ENCODE measurements around the gene ACOX1.

The ACOX1 gene

DNA sequence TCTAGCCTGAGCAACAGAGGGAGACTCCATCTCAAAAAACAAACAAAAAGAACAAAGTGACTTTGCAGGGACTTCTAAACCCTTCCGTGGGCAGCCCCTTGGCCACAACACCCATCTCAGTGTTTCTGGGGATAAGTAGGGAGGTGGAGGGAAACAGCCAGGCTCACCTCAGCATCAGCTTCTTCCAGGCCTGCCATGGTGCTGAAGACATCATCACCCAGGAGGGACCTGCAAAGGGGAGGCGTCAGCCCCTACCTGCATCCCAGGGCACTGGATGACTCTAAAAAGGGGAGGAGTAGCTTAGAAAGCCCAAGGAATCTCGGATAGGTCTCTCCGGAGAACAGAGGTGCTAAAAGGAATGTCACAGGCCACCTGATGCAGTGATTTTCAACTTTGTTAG, 47.9 kb downstream of the ACOX1 start:
- Histone ChIP-seq H3K9me3 (replicated peaks; ENCODE audit: insufficient read depth, low read length) (no peaks in the 10 kb centered on the region), H3K9me2 (replicated peaks; ENCODE audit: insufficient read depth, low read length) (no peaks in the 10 kb centered on the region), H3F3A (ENCODE audit: insufficient read depth, low read length) (no peaks in the 10 kb centered on the region), H3K79me2 (ENCODE audit: low read length) (no peaks in the 10 kb centered on the region), H3K9ac (ENCODE audit: low read length) (no peak overlapping the region), H4K20me1 (ENCODE audit: insufficient read depth, low read length) (no peaks in the 10 kb centered on the region), H3K27me3 (replicated peaks; ENCODE audit: insufficient read depth, low read length) (no peaks in the 10 kb centered on the region), H3K4me2 (ENCODE audit: low read depth, low read length) (no peak overlapping the region), H3K36me3 (replicated peaks; ENCODE audit: insufficient read depth, low read length) (no peaks in the 10 kb centered on the region), H3K4me3 (ENCODE audit: low read length) (no peak overlapping the region), H3K4me1 (ENCODE audit: low read length) (no peaks in the 10 kb centered on the region), H3K27ac (ENCODE audit: low read length) (no peak overlapping the region), H2AFZ (ENCODE audit: low read length) (no peak overlapping the region)
- no peak for TF ChIP-seq EZH2 (optimal IDR thresholded peaks at IDR 0.05; ENCODE audit: low read depth, low read length)
- TF ChIP-seq EZH2phosphoT487 (IDR thresholded peaks at IDR 0.05; ENCODE audit: low read length), result no peak
- TF ChIP-seq, protein P1, sequence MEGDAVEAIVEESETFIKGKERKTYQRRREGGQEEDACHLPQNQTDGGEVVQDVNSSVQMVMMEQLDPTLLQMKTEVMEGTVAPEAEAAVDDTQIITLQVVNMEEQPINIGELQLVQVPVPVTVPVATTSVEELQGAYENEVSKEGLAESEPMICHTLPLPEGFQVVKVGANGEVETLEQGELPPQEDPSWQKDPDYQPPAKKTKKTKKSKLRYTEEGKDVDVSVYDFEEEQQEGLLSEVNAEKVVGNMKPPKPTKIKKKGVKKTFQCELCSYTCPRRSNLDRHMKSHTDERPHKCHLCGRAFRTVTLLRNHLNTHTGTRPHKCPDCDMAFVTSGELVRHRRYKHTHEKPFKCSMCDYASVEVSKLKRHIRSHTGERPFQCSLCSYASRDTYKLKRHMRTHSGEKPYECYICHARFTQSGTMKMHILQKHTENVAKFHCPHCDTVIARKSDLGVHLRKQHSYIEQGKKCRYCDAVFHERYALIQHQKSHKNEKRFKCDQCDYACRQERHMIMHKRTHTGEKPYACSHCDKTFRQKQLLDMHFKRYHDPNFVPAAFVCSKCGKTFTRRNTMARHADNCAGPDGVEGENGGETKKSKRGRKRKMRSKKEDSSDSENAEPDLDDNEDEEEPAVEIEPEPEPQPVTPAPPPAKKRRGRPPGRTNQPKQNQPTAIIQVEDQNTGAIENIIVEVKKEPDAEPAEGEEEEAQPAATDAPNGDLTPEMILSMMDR (IDR thresholded peaks at IDR 0.05; ENCODE audit: low read length), result no peak
- DNase-seq, result no peak

DNA sequence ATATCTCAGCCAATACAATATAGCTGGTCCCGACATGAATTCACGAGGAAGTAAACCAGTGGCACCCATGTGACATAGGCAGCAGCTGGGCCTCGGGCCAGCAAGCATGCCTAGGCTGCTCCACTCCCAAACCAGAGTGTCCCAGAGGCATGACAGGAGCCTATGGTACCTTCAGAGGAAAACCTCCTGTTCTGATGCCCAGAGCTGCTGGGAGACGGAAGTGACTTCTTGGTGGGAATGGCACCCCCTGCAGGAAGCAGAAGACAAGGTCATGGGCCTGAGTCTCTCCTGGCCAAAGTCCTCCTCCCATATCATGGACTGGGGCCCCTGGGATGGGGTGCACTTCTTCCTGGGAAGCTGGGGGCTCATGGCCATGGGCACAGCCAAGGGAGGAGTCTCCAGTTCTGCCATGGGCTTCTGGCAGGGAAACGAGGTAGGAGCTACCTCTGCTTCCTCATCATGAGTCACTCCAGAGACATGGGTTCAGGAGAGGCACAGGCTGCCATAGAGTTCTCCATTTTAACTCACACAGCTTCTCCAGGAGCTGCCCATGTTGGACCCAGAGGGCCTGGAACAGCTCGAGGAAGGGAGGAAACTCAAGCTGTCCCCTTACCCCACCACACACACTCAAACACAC, 51.6 kb downstream of the ACOX1 start:
- H3F3A ChIP-seq (ENCODE audit: insufficient read depth, low read length), result no peaks in the 10 kb centered on the region
- H3K79me2 ChIP-seq (ENCODE audit: low read length), result no peaks in the 10 kb centered on the region
- DNase-seq, result peak; percentile 17
- H3K9me3 ChIP-seq (replicated peaks; ENCODE audit: insufficient read depth, low read length), result no peaks in the 10 kb centered on the region
- no peaks in the 10 kb centered on the region for H3K36me3 ChIP-seq (replicated peaks; ENCODE audit: insufficient read depth, low read length)
- H2AFZ ChIP-seq (ENCODE audit: low read length), result no peak overlapping the region
- no peak overlapping the region for H3K27ac ChIP-seq (ENCODE audit: low read length)
- H3K27me3 ChIP-seq (replicated peaks; ENCODE audit: insufficient read depth, low read length), result no peaks in the 10 kb centered on the region
- no peak overlapping the region for H3K4me2 ChIP-seq (ENCODE audit: low read depth, low read length)
- no peak overlapping the region for H3K4me3 ChIP-seq (ENCODE audit: low read length)
- H4K20me1 ChIP-seq (ENCODE audit: insufficient read depth, low read length), result no peaks in the 10 kb centered on the region
- TF ChIP-seq EZH2phosphoT487 (IDR thresholded peaks at IDR 0.05; ENCODE audit: low read length) (no peak), EZH2 (optimal IDR thresholded peaks at IDR 0.05; ENCODE audit: low read depth, low read length) (no peak)
- TF ChIP-seq, protein P1 (IDR thresholded peaks at IDR 0.05; ENCODE audit: low read length), result peak; percentile 34
- no peaks in the 10 kb centered on the region for H3K4me1 ChIP-seq (ENCODE audit: low read length)
- H3K9me2 ChIP-seq (replicated peaks; ENCODE audit: insufficient read depth, low read length), result no peaks in the 10 kb centered on the region
- H3K9ac ChIP-seq (ENCODE audit: low read length), result no peak overlapping the region

DNA sequence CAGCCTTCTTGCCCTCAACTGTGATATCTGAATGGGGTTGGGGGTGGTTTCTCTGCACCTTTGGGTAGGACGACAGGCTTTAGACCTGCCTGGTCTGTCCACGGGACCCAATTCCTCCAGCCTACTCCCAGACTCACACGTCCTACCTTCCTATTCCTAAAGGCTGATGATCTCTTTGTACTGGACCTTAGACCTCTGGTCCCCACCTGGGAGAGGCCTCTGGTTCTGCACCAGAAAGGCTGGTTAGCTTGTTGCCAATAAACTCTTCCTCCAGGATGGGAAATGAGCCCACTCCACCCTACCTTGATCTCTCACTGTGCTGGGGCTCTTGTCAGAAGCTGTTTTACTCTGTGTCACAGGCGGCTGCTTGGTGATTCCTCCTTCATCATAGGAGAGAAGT, 52.5 kb downstream of the ACOX1 start:
- TF ChIP-seq, protein P1 (IDR thresholded peaks at IDR 0.05; ENCODE audit: low read length), result no peak
- TF ChIP-seq EZH2phosphoT487 (IDR thresholded peaks at IDR 0.05; ENCODE audit: low read length), result no peak
- TF ChIP-seq EZH2 (optimal IDR thresholded peaks at IDR 0.05; ENCODE audit: low read depth, low read length), result no peak
- no peak overlapping the region for H2AFZ ChIP-seq (ENCODE audit: low read length)
- H4K20me1 ChIP-seq (ENCODE audit: insufficient read depth, low read length), result no peaks in the 10 kb centered on the region
- H3K27me3 ChIP-seq (replicated peaks; ENCODE audit: insufficient read depth, low read length), result no peaks in the 10 kb centered on the region
- no peak overlapping the region for H3K9ac ChIP-seq (ENCODE audit: low read length)
- no peaks in the 10 kb centered on the region for H3K4me1 ChIP-seq (ENCODE audit: low read length)
- no peak overlapping the region for H3K4me3 ChIP-seq (ENCODE audit: low read length)
- no peaks in the 10 kb centered on the region for H3K9me3 ChIP-seq (replicated peaks; ENCODE audit: insufficient read depth, low read length)
- H3K79me2 ChIP-seq (ENCODE audit: low read length), result no peaks in the 10 kb centered on the region
- DNase-seq, result no peak
- no peak overlapping the region for H3K27ac ChIP-seq (ENCODE audit: low read length)
- H3K9me2 ChIP-seq (replicated peaks; ENCODE audit: insufficient read depth, low read length), result no peaks in the 10 kb centered on the region
- no peaks in the 10 kb centered on the region for H3F3A ChIP-seq (ENCODE audit: insufficient read depth, low read length)
- no peak overlapping the region for H3K4me2 ChIP-seq (ENCODE audit: low read depth, low read length)
- no peaks in the 10 kb centered on the region for H3K36me3 ChIP-seq (replicated peaks; ENCODE audit: insufficient read depth, low read length)

Measured in MM.1S (cell line).